ENCODE data around the gene SLC16A1.

GRCh38 chr1:112935461-112936111 lies 20.4 kb downstream of the SLC16A1 start:
- TF ChIP-seq CTCF (IDR thresholded peaks at IDR 0.05; ENCODE audit: extremely low read depth in 1 of 2, insufficient read depth in 1 of 2, low read depth in 1 of 2, low read length in 2 of 2) (no peak), POLR2A (IDR thresholded peaks at IDR 0.05; ENCODE audit: low read depth, low read length) (no peak), POLR2AphosphoS5 (IDR thresholded peaks at IDR 0.05; ENCODE audit: insufficient read depth, low read depth, low read length) (no peak)

Measured in endothelial cell of umbilical vein (primary cell).